K562 (cell line): Measurements from ENCODE around the gene BTG2. TPM values are rescaled to one million over a fixed set of nuclear protein-coding genes. Genes with fewer than 3 reads are reported as not detected.
A peak's percentile ranks its signal among the peaks of the same experiment; 100 is the strongest.

ENCODE experiments used
- AFF1 ChIP-seq, 2 experiments: fragments of 450-650 bp; IDR thresholded peaks; 2 replicates each; pipeline ENCODE4 v1.6.1; 2018; ENCODE audit warnings: mild to moderate bottlenecking in 2 of 2, low read depth in 1 of 2; ENCODE audit not compliant: partially characterized antibody in 2 of 2
- CBX3 ChIP-seq, 2 experiments: IDR thresholded peaks; 1 replicate in 1 of 2; 2 replicates in 1 of 2; pipeline ENCODE4 v1.6.1; 2012; ENCODE audit warnings: inconsistent platforms in 2 of 2, low read length in 2 of 2, borderline replicate concordance in 1 of 2, control low read depth in 1 of 2
- E2F6 ChIP-seq, 2 experiments: IDR thresholded peaks; 2 replicates each; pipeline ENCODE4 v1.6.1; 2011; ENCODE audit warnings: borderline replicate concordance in 1 of 2, control low read depth in 1 of 2, low read depth in 1 of 2, low read length in 1 of 2, mild to moderate bottlenecking in 1 of 2, mixed read lengths in 1 of 2, moderate library complexity in 1 of 2; ENCODE audit not compliant: insufficient read depth in 1 of 2, insufficient read length in 1 of 2, poor library complexity in 1 of 2, severe bottlenecking in 1 of 2; ENCODE audit errors: extremely low read depth in 1 of 2
- EGR1 ChIP-seq: fragments of 450-650 bp; conservative IDR thresholded peaks from 2 replicates; pipeline ENCODE4 v1.6.1; 2017; ENCODE audit warnings: mild to moderate bottlenecking
- MYNN ChIP-seq, 2 experiments: sonication (generic); formaldehyde crosslinking in 1 of 2; IDR thresholded peaks; 2 replicates each; pipeline versions ENCODE4 v1.5.0 to v1.6.1; 2016 to 2020; ENCODE audit warnings: antibody characterized with exemption in 1 of 2, missing genetic modification reagents in 1 of 2
- RAD51 ChIP-seq: fragments of 450-650 bp; IDR thresholded peaks from 2 replicates; pipeline ENCODE4 v1.7.1; 2016; ENCODE audit warnings: low read depth, mild to moderate bottlenecking, borderline replicate concordance
- SIX5 ChIP-seq, 2 experiments: IDR thresholded peaks; 2 replicates each; pipeline ENCODE4 v1.6.1; 2011; ENCODE audit warnings: low read length in 2 of 2, borderline replicate concordance in 1 of 2, low read depth in 1 of 2, mild to moderate bottlenecking in 1 of 2, moderate library complexity in 1 of 2; ENCODE audit not compliant: insufficient read depth in 1 of 2
- SMAD4 ChIP-seq: fragments of 250-450 bp; sonication (Bioruptor Pico); conservative IDR thresholded peaks from 2 replicates; pipeline ENCODE4 v1.8.0; 2021; ENCODE audit warnings: inconsistent platforms, mild to moderate bottlenecking, moderate library complexity
- YY1 ChIP-seq, 3 experiments: IDR thresholded peaks; 2 replicates each; pipeline ENCODE4 v1.6.1; 2011; ENCODE audit warnings: low read length in 2 of 3, mild to moderate bottlenecking in 2 of 3, moderate library complexity in 2 of 3, borderline replicate concordance in 1 of 3, control low read depth in 1 of 3, low read depth in 1 of 3; ENCODE audit not compliant: insufficient read depth in 3 of 3, insufficient replicate concordance in 2 of 3, control insufficient read depth in 1 of 3, insufficient read length in 1 of 3; ENCODE audit errors: extremely low read depth in 1 of 3
- ZBTB7A ChIP-seq: IDR thresholded peaks from 2 replicates; pipeline ENCODE4 v1.6.1; 2011; ENCODE audit warnings: low read depth, mild to moderate bottlenecking, low read length, moderate library complexity, borderline replicate concordance; ENCODE audit not compliant: control insufficient read depth
- ZFP36 ChIP-seq: fragments of 150-350 bp; IDR thresholded peaks from 2 replicates; pipeline ENCODE4 v1.6.1; 2018; ENCODE audit warnings: low read length, low read depth; ENCODE audit not compliant: partially characterized antibody
- ZNF140 ChIP-seq: fragments of 250-450 bp; sonication (Bioruptor Pico); IDR thresholded peaks from 2 replicates; pipeline ENCODE4 v1.8.0; 2021; ENCODE audit warnings: moderate library complexity, mild to moderate bottlenecking, inconsistent platforms
- ZNF592 ChIP-seq: fragments of 450-650 bp; IDR thresholded peaks from 2 replicates; pipeline ENCODE4 v1.6.1; 2017; ENCODE audit warnings: antibody characterized with exemption, mild to moderate bottlenecking
- polyA plus RNA-seq, 8 experiments: library from polyadenylated mRNA; depleted of rRNA in 4 of 8; stranded (reverse) in 5 of 8; unstranded in 3 of 8; fragments of >200 nt; fragmentation: Nextera tagmentation in 2 of 8; fragmentation: Illumina TruSeq in 1 of 8; extraction: Ambion mirVana in 2 of 8; extraction: Trizol in 1 of 8; gene quantifications; 2 replicates each; pipeline versions ENCODE4 v1.2.1 to v1.2.3, GENCODE V29; 2011 to 2014; ENCODE audit warnings: inconsistent platforms in 1 of 8, missing spikeins in 1 of 8
- total RNA-seq, 7 experiments: library from RNA; depleted of rRNA in 6 of 7; stranded (reverse); fragments of >200 nt in 6 of 7; fragmentation: Illumina TruSeq in 2 of 7; extraction: Trizol in 2 of 7; gene quantifications; 2 replicates each; pipeline versions ENCODE4 v1.2.1 to v1.2.3, GENCODE V29; 2011 to 2021; ENCODE audit warnings: low replicate concordance in 1 of 7

The BTG2 gene
- total and polyA plus RNA-seq, 9 of the 15 experiments (the other 6 are each of a cell fraction or from before 2014, with no cell fraction given), result 2.3 to 41.9 (median 8.7) TPM

- TF ChIP-seq ZNF592 (peak; percentile 53; the same call in 1 of the 2 replicates), RAD51 (peak; percentile 32; the same call in 1 of the 2 replicates), AFF1 (IDR thresholded peaks at IDR 0.05; ENCODE audit: low read depth in 1 of 2, partially characterized antibody in 2 of 2) (peak in 1 of 2 experiments; percentile 50), MYNN (IDR thresholded peaks at IDR 0.05) (no peak), MYNN (CRISPR knock-in tag; IDR thresholded peaks at IDR 0.05) (0 out of 2 replicates have a peak, but pooled peaks have one; percentile 40), E2F6 (IDR thresholded peaks at IDR 0.05; ENCODE audit: borderline replicate concordance in 1 of 2, extremely low read depth in 1 of 2, insufficient read depth in 1 of 2, insufficient read length in 1 of 2, low read depth in 1 of 2, low read length in 1 of 2, poor library complexity in 1 of 2, severe bottlenecking in 1 of 2) (peak; percentile 62 to 87), SMAD4 (CRISPR knock-in tag) (peak; percentile 36; the same call in 1 of the 2 replicates), EGR1 (peak; percentile 38; the same call in 1 of the 2 replicates), ZFP36 (peak; percentile 76), ZBTB7A (peak; percentile 11; the same call in 1 of the 2 replicates), CBX3 (IDR thresholded peaks at IDR 0.05; ENCODE audit: borderline replicate concordance in 1 of 2, low read length in 2 of 2) (no peak; a peak in 1 of 3 replicates), ZNF140 (CRISPR knock-in tag) (no peak), YY1 (IDR thresholded peaks at IDR 0.05; ENCODE audit: borderline replicate concordance in 1 of 3, control insufficient read depth in 1 of 3, extremely low read depth in 1 of 3, insufficient read depth in 3 of 3, insufficient read length in 1 of 3, insufficient replicate concordance in 2 of 3, low read depth in 1 of 3, low read length in 2 of 3) (peak in 2 of 3 experiments; percentile 31 to 66), SIX5 (IDR thresholded peaks at IDR 0.05; ENCODE audit: borderline replicate concordance in 1 of 2, insufficient read depth in 1 of 2, low read depth in 1 of 2, low read length in 2 of 2) (no peak)
Measured at GRCh38 chr1:203327684-203328457, 22.6 kb downstream of the BTG2 start (continued).
